A673 (cell line): ENCODE measurements around the gene CBLC. TPM values are rescaled to one million over a fixed set of nuclear protein-coding genes. Genes with fewer than 3 reads are reported as not detected.

Experiments used
- BruUV-seq: library from RNA; stranded (reverse); fragments of 400-500 nt; replicated peaks from 2 replicates; lab custom pipeline; 2021; lab: Mats Ljungman, UMichigan
- CTCF ChIA-PET: fragments of 300-600 bp; sonication (Branson Sonifier 250); formaldehyde crosslinking; loops from one replicate; lab custom pipeline; 2022; ENCODE audit warnings: antibody characterized with exemption; lab: Charles Lee
- POLR2A ChIA-PET: fragments of 300-600 bp; sonication (Branson Sonifier 250); formaldehyde crosslinking; loops from one replicate; lab custom pipeline; 2022; ENCODE audit warnings: antibody characterized with exemption; ENCODE audit not compliant: low non-redundant PET; lab: Charles Lee
- DNase-seq: peaks from one replicate; pipeline ENCODE4 v3.0.0-alpha.2; 2015; ENCODE audit warnings: low spot score
- H3K27ac ChIP-seq: fragments of 200-600 bp; sonication (generic); 2 replicates; pipeline ENCODE4 v1.5.1; 2016; ENCODE audit warnings: mixed run types, low read depth, mild to moderate bottlenecking, mixed read lengths, antibody characterized with exemption, low read length; ENCODE audit not compliant: poor library complexity, severe bottlenecking
- H3K27me3 ChIP-seq: fragments of 200-600 bp; sonication (generic); replicated peaks from 2 replicates; pipeline ENCODE4 v1.6.1; 2017; ENCODE audit warnings: mixed run types, low read depth, mild to moderate bottlenecking, mixed read lengths, antibody characterized with exemption, low read length; ENCODE audit not compliant: insufficient read depth, poor library complexity
- H3K36me3 ChIP-seq: fragments of 200-600 bp; sonication (generic); 2 replicates; pipeline ENCODE4 v1.6.1; 2016; ENCODE audit warnings: mixed run types, mild to moderate bottlenecking, mixed read lengths, antibody characterized with exemption, low read length; ENCODE audit not compliant: insufficient read depth, poor library complexity, severe bottlenecking
- H3K4me1 ChIP-seq: fragments of 200-600 bp; sonication (generic); 2 replicates; pipeline ENCODE4 v1.6.1; 2017; ENCODE audit warnings: mixed run types, mild to moderate bottlenecking, mixed read lengths, antibody characterized with exemption, low read length; ENCODE audit not compliant: insufficient read depth, poor library complexity, severe bottlenecking
- H3K4me3 ChIP-seq: fragments of 200-600 bp; sonication (generic); 2 replicates; pipeline ENCODE4 v1.5.1; 2016; ENCODE audit warnings: low read depth, mixed run types, mild to moderate bottlenecking, mixed read lengths, low read length; ENCODE audit not compliant: poor library complexity, severe bottlenecking
- H3K9me3 ChIP-seq: fragments of 200-600 bp; sonication (generic); 2 replicates; pipeline ENCODE4 v1.6.1; 2016; ENCODE audit warnings: mixed run types, low read depth, mild to moderate bottlenecking, mixed read lengths, antibody characterized with exemption, low read length; ENCODE audit not compliant: poor library complexity, severe bottlenecking
- EZH2 ChIP-seq: fragments of 200-600 bp; sonication (generic); IDR thresholded peaks from 2 replicates; pipeline ENCODE4 v1.6.1; 2017; ENCODE audit warnings: borderline replicate concordance, low read depth, mild to moderate bottlenecking, mixed read lengths, antibody characterized with exemption, low read length; ENCODE audit not compliant: poor library complexity, severe bottlenecking
- intact Hi-C: fragments of 100-400 bp; cut with micrococcal nuclease; formaldehyde crosslinking; loops from one replicate; pipeline ENCODE4 v1.10.0; 2022; ENCODE audit not compliant: unreplicated experiment
- total RNA-seq: library from RNA; stranded (reverse); gene quantifications from 2 replicates; pipeline ENCODE4 v1.2.3, GENCODE V29; 2021
- TF ChIP-seq, protein P1 (sequence below): fragments of 300-800, 200-600 bp; sonication (generic); conservative IDR thresholded peaks from 2 replicates; pipeline ENCODE4 v1.5.1; 2017; ENCODE audit warnings: low read depth, mild to moderate bottlenecking, antibody characterized with exemption, low read length, moderate library complexity, mixed read lengths

Gene CBLC
- total RNA-seq, 1 experiment from 2014 or later, result not detected

DNA sequence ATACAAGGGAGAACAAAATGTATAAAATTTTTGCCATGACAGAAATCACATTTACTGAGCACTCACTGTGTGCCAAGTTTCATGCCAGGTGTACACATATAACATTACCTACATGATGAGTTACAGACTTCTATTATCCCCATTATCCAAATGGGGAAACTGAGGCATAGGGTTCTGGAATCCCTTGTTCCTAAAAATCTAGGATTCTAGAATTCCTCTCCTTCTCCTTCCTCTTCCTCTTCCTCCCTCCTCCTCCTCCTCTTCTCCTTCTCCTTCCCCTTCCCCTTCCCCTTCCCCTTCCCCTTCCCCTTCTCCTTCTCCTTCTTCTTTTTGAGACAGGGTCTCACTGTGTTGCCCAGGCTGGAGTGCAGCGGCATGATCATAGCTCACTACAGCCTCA is 43.3 kb upstream of the CBLC start:
- Histone ChIP-seq H3K36me3 (no peaks in the 10 kb centered on the region), H3K4me3 (no peak overlapping the region), H3K27ac (no peak overlapping the region), H3K27me3 (no peaks in the 10 kb centered on the region), H3K9me3 (no peaks in the 10 kb centered on the region), H3K4me1 (no peaks in the 10 kb centered on the region)
- ChIA-PET CTCF (no interaction called here), POLR2A (no interaction called here)
- no peak for DNase-seq
- TF ChIP-seq, protein P1, sequence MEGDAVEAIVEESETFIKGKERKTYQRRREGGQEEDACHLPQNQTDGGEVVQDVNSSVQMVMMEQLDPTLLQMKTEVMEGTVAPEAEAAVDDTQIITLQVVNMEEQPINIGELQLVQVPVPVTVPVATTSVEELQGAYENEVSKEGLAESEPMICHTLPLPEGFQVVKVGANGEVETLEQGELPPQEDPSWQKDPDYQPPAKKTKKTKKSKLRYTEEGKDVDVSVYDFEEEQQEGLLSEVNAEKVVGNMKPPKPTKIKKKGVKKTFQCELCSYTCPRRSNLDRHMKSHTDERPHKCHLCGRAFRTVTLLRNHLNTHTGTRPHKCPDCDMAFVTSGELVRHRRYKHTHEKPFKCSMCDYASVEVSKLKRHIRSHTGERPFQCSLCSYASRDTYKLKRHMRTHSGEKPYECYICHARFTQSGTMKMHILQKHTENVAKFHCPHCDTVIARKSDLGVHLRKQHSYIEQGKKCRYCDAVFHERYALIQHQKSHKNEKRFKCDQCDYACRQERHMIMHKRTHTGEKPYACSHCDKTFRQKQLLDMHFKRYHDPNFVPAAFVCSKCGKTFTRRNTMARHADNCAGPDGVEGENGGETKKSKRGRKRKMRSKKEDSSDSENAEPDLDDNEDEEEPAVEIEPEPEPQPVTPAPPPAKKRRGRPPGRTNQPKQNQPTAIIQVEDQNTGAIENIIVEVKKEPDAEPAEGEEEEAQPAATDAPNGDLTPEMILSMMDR, result no peak
- TF ChIP-seq EZH2, result no peak
- BruUV-seq, result no TSS peak
- intact Hi-C loops, result no loop called here

DNA sequence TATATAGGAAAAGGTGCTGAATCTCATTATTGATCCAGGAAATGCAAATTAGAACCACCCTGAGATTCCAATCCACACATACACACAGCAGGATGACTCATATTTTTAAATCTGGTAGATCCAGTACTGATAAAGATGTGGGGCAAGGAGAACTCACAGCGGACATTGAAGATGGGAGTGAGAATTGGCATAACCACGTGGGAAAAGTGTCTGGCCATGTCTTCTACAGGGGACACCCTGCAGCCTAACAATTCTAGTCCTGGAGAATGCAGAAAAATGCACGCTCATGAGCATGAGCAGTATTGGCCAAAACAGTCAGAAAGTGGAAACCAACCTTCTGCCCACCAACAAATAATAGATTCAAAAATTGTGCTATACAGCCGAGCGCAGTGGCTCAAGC is 42.7 kb upstream of the CBLC start:
- no peaks in the 10 kb centered on the region for H3K36me3 ChIP-seq
- no peak overlapping the region for H3K4me3 ChIP-seq
- ChIA-PET POLR2A (no interaction called here), CTCF (no interaction called here)
- no peaks in the 10 kb centered on the region for H3K27me3 ChIP-seq
- no peak overlapping the region for H3K27ac ChIP-seq
- no peaks in the 10 kb centered on the region for H3K9me3 ChIP-seq
- DNase-seq, result no peak
- no peak for TF ChIP-seq EZH2
- TF ChIP-seq, protein P1, result no peak
- BruUV-seq, result no TSS peak
- intact Hi-C loops, result no loop called here
- no peaks in the 10 kb centered on the region for H3K4me1 ChIP-seq

DNA sequence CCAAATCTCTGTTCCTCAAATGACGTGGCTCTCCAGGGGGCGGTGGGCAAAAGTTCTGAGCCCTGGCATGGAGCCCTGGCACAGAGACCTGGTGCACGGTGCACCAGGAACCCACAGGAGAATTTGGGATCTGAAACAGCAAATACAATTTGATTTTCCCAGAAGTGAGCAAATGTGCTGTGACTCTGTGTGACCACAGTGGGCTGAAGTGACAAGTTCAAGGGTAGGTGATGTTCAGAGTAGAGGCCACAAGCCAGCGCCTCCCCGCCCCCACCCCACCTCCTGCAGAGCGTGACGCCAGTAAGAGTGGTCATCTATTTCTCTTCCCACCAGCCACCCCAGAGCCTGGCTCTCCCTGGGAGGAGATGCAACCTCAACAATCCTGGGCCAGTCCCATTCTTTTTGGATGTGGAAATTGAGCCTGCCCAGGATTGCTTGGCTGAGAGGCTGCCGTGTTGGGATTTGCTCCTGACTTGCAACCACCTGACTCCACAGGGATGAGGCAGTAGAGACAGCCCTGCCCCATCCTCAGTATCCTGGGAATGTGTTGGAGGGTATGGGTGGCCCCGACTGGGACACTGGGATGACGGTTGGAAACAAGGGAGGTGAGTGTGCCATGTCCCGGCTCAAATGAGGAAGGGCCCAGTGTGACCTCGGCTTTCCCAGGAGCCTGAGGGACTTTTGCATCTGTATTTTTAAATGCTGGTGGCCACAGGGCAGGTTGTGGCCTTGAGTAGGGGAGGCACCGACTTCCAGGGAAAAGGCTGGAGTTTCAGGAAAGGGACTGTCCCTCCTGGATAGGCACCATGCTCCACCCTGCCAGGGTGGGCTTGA is 40.2 kb upstream of the CBLC start:
- POLR2A ChIA-PET, result no interaction called here
- no peak for DNase-seq
- no TSS peak for BruUV-seq

More for the DNA sequence above, 40.2 kb upstream of the CBLC start:
- CTCF ChIA-PET, result no interaction called here
- no peaks in the 10 kb centered on the region for H3K9me3 ChIP-seq
- TF ChIP-seq, protein P1, result no peak
- TF ChIP-seq EZH2, result no peak
- no peaks in the 10 kb centered on the region for H3K27me3 ChIP-seq
- no peak overlapping the region for H3K4me3 ChIP-seq
- H3K27ac ChIP-seq, result peak overlapping the region; percentile 23
- intact Hi-C loops, result no loop called here
- H3K4me1 ChIP-seq, result peaks cover 13% of the 10 kb centered on the region
- no peaks in the 10 kb centered on the region for H3K36me3 ChIP-seq
